ENCODE measurements around the gene LRRC53. TPM values are rescaled to one million over a fixed set of nuclear protein-coding genes. Genes with fewer than 3 reads are reported as not detected.

Gene LRRC53
- total RNA-seq, 1 donor from 2014 or later: not detected

GRCh38 chr1:74534241-74534640 is 21.8 kb upstream of the LRRC53 start:
- Mint-ChIP-seq H3K27me3 (ENCODE audit: unreplicated experiment) (peaks cover 1% of the 10 kb centered on the region), H3K4me1 (ENCODE audit: unreplicated experiment) (no peaks in the 10 kb centered on the region), H3K4me3 (ENCODE audit: unreplicated experiment) (no peak overlapping the region), H3K27ac (ENCODE audit: unreplicated experiment) (no peak overlapping the region), H3K36me3 (ENCODE audit: low read depth, unreplicated experiment) (no peaks in the 10 kb centered on the region), H3K9me3 (ENCODE audit: unreplicated experiment) (no peaks in the 10 kb centered on the region)
- no peak for TF ChIP-seq CTCF (IDR thresholded peaks at IDR 0.05; ENCODE audit: unreplicated experiment)
- no peak for DNase-seq (ENCODE audit: low spot score)

- no peak for DNase-seq (ENCODE audit: low spot score)
- Mint-ChIP-seq H3K9me3 (ENCODE audit: unreplicated experiment) (no peaks in the 10 kb centered on the region), H3K27ac (ENCODE audit: unreplicated experiment) (no peak overlapping the region), H3K4me3 (ENCODE audit: unreplicated experiment) (no peak overlapping the region), H3K27me3 (ENCODE audit: unreplicated experiment) (peaks cover 5% of the 10 kb centered on the region), H3K36me3 (ENCODE audit: low read depth, unreplicated experiment) (no peaks in the 10 kb centered on the region), H3K4me1 (ENCODE audit: unreplicated experiment) (no peaks in the 10 kb centered on the region)
- TF ChIP-seq CTCF (IDR thresholded peaks at IDR 0.05; ENCODE audit: unreplicated experiment): no peak
Observed at GRCh38 chr1:74531796-74532195, 19.4 kb upstream of the LRRC53 start.

- Mint-ChIP-seq H3K36me3 (ENCODE audit: low read depth, unreplicated experiment) (no peaks in the 10 kb centered on the region), H3K27me3 (ENCODE audit: unreplicated experiment) (peaks cover 5% of the 10 kb centered on the region), H3K9me3 (ENCODE audit: unreplicated experiment) (no peaks in the 10 kb centered on the region), H3K27ac (ENCODE audit: unreplicated experiment) (no peak overlapping the region), H3K4me3 (ENCODE audit: unreplicated experiment) (no peak overlapping the region), H3K4me1 (ENCODE audit: unreplicated experiment) (no peaks in the 10 kb centered on the region)
- DNase-seq (ENCODE audit: low spot score): no peak
- TF ChIP-seq CTCF (IDR thresholded peaks at IDR 0.05; ENCODE audit: unreplicated experiment): no peak
Observed at GRCh38 chr1:74530892-74531291, 18.5 kb upstream of the LRRC53 start.

GRCh38 chr1:74528123-74528522 is 15.7 kb upstream of the LRRC53 start:
- H3K36me3 Mint-ChIP-seq (ENCODE audit: low read depth, unreplicated experiment): no peaks in the 10 kb centered on the region
- H3K4me3 Mint-ChIP-seq (ENCODE audit: unreplicated experiment): no peak overlapping the region
- H3K9me3 Mint-ChIP-seq (ENCODE audit: unreplicated experiment): no peaks in the 10 kb centered on the region
- no peak for DNase-seq (ENCODE audit: low spot score)
- H3K4me1 Mint-ChIP-seq (ENCODE audit: unreplicated experiment): peaks cover 3% of the 10 kb centered on the region
- TF ChIP-seq CTCF (IDR thresholded peaks at IDR 0.05; ENCODE audit: unreplicated experiment): no peak
- no peak overlapping the region for H3K27ac Mint-ChIP-seq (ENCODE audit: unreplicated experiment)
- H3K27me3 Mint-ChIP-seq (ENCODE audit: unreplicated experiment): peaks cover 5% of the 10 kb centered on the region

GRCh38 chr1:74526708-74527107 is 14.3 kb upstream of the LRRC53 start:
- Mint-ChIP-seq H3K36me3 (ENCODE audit: low read depth, unreplicated experiment) (no peaks in the 10 kb centered on the region), H3K9me3 (ENCODE audit: unreplicated experiment) (no peaks in the 10 kb centered on the region), H3K4me3 (ENCODE audit: unreplicated experiment) (no peak overlapping the region), H3K4me1 (ENCODE audit: unreplicated experiment) (peaks cover 14% of the 10 kb centered on the region), H3K27ac (ENCODE audit: unreplicated experiment) (no peak overlapping the region), H3K27me3 (ENCODE audit: unreplicated experiment) (peaks cover 3% of the 10 kb centered on the region)
- no peak for DNase-seq (ENCODE audit: low spot score)
- TF ChIP-seq CTCF (IDR thresholded peaks at IDR 0.05; ENCODE audit: unreplicated experiment): no peak
